ENCODE measurements around the gene ZMIZ1. TPM values are rescaled to one million over a fixed set of nuclear protein-coding genes. Genes with fewer than 3 reads are reported as not detected.

Gene ZMIZ1
- total RNA-seq, 4 donors from 2014 or later = 22.7 to 37.5 (median 31.7) TPM

GRCh38 chr10:79112881-79113431 lies 44.2 kb downstream of the ZMIZ1 start:
- DNase-seq (peak; percentile 81 to 96), ATAC-seq (peak; percentile 77 to 85)
- peak overlapping the region; percentile 90 to 95 (median 92) for H3K27ac ChIP-seq
- H3K4me3 ChIP-seq = no peak overlapping the region
- H3K27me3 ChIP-seq = no peaks in the 10 kb centered on the region
- peaks cover 66 to 81% of the 10 kb centered on the region in 2 donors for H3K4me1 ChIP-seq
- no peaks in the 10 kb centered on the region for H3K36me3 ChIP-seq
- TF ChIP-seq POLR2A (IDR thresholded peaks at IDR 0.05) (no peak), CTCF (IDR thresholded peaks at IDR 0.05 in 4 of 5, conservative IDR thresholded peaks at IDR 0.05 in 1 of 5) (no peak)
- intact Hi-C loops (cut with DNase I; ENCODE audit: low total_unique reads) (loop anchor here (1.0 to 10.0 kb wide), 5 partner anchors 18 to 82 kb away; no protein-coding TSS in a partner anchor), in situ Hi-C loops (cut with MboI; ENCODE audit: low sequenced_read_pairs in 4 of 4) (no loop called here)
- no peaks in the 10 kb centered on the region for H3K9me3 ChIP-seq

GRCh38 chr10:79113827-79114226 lies 45.1 kb downstream of the ZMIZ1 start:
- in situ Hi-C loops (cut with MboI; ENCODE audit: low sequenced_read_pairs in 4 of 4) = no loop called here
- Histone ChIP-seq H3K4me1 (peaks cover 71 to 85% of the 10 kb centered on the region in 2 donors), H3K27me3 (no peaks in the 10 kb centered on the region), H3K9me3 (no peaks in the 10 kb centered on the region), H3K36me3 (no peaks in the 10 kb centered on the region), H3K27ac (peak overlapping the region; percentile 90 to 95 (median 92)), H3K4me3 (no peak overlapping the region)
- intact Hi-C loops (cut with DNase I; ENCODE audit: low total_unique reads) = loop anchor here (1.0 to 10.0 kb wide), 5 partner anchors 19 to 81 kb away; no protein-coding TSS in a partner anchor
- DNase-seq (no peak), ATAC-seq (no peak)
- TF ChIP-seq POLR2A (IDR thresholded peaks at IDR 0.05) (no peak), CTCF (IDR thresholded peaks at IDR 0.05 in 4 of 5, conservative IDR thresholded peaks at IDR 0.05 in 1 of 5) (no peak)

- Histone ChIP-seq H3K27me3 (no peaks in the 10 kb centered on the region), H3K9me3 (no peaks in the 10 kb centered on the region), H3K4me3 (no peak overlapping the region), H3K36me3 (peaks cover 0 to 1% of the 10 kb centered on the region in 2 donors), H3K4me1 (peaks cover 71 to 78% of the 10 kb centered on the region in 2 donors), H3K27ac (peak overlapping the region in 2 of 4 donors; percentile 2 to 5)
- ATAC-seq = no peak
- DNase-seq = no peak
- in situ Hi-C loops (cut with MboI; ENCODE audit: low sequenced_read_pairs in 4 of 4) = no loop called here
- TF ChIP-seq CTCF (IDR thresholded peaks at IDR 0.05 in 4 of 5, conservative IDR thresholded peaks at IDR 0.05 in 1 of 5) (no peak), POLR2A (IDR thresholded peaks at IDR 0.05) (no peak)
- intact Hi-C loops (cut with DNase I; ENCODE audit: low total_unique reads) = loop anchor here (10.0 kb wide), 1 partner anchor 79 kb away; no protein-coding TSS in a partner anchor
These were observed 46.5 kb downstream of the ZMIZ1 start for GRCh38 chr10:79115302-79115701.

GRCh38 chr10:79116368-79116767 lies 47.6 kb downstream of the ZMIZ1 start:
- no peak for TF ChIP-seq CTCF (IDR thresholded peaks at IDR 0.05 in 4 of 5, conservative IDR thresholded peaks at IDR 0.05 in 1 of 5)
- no peak for TF ChIP-seq POLR2A (IDR thresholded peaks at IDR 0.05)
- H3K27me3 ChIP-seq = no peaks in the 10 kb centered on the region
- ATAC-seq = no peak
- in situ Hi-C loops (cut with MboI; ENCODE audit: low sequenced_read_pairs in 4 of 4) (no loop called here), intact Hi-C loops (cut with DNase I; ENCODE audit: low total_unique reads) (loop anchor here (10.0 kb wide), 1 partner anchor 78 kb away; no protein-coding TSS in a partner anchor)
- peaks cover 0 to 12% of the 10 kb centered on the region in 2 donors for H3K36me3 ChIP-seq
- peak overlapping the region; percentile 10 to 38 (median 30) for H3K27ac ChIP-seq
- H3K4me3 ChIP-seq = no peak overlapping the region
- H3K9me3 ChIP-seq = no peaks in the 10 kb centered on the region
- peaks cover 66 to 70% of the 10 kb centered on the region in 2 donors for H3K4me1 ChIP-seq
- DNase-seq = no peak

Data from gastrocnemius medialis (tissue), 4 donors.